Activated naive CD4-positive, alpha-beta T cell treated with anti-CD3 and anti-CD28 coated beads, Interleukin-2, amount 50 U/mL, for 24 hours (primary cell): ENCODE data around the gene GBX1.

Source experiments
- H3K27ac Mint-ChIP-seq: one replicate; pipeline ENCODE4 v1.8.0; 2021; ENCODE audit warnings: mild to moderate bottlenecking, mixed read lengths
- H3K27me3 Mint-ChIP-seq: one replicate; pipeline ENCODE4 v1.8.0; 2021; ENCODE audit warnings: mixed read lengths
- H3K36me3 Mint-ChIP-seq: one replicate; pipeline ENCODE4 v1.8.0; 2021; ENCODE audit warnings: mixed read lengths
- H3K4me1 Mint-ChIP-seq: one replicate; pipeline ENCODE4 v1.8.0; 2021; ENCODE audit warnings: mixed read lengths
- H3K4me3 Mint-ChIP-seq: one replicate; pipeline ENCODE4 v1.8.0; 2021; ENCODE audit warnings: mild to moderate bottlenecking, mixed read lengths
- H3K9me3 Mint-ChIP-seq: one replicate; pipeline ENCODE4 v1.8.0; 2021; ENCODE audit warnings: mixed read lengths

GBX1 gene

DNA sequence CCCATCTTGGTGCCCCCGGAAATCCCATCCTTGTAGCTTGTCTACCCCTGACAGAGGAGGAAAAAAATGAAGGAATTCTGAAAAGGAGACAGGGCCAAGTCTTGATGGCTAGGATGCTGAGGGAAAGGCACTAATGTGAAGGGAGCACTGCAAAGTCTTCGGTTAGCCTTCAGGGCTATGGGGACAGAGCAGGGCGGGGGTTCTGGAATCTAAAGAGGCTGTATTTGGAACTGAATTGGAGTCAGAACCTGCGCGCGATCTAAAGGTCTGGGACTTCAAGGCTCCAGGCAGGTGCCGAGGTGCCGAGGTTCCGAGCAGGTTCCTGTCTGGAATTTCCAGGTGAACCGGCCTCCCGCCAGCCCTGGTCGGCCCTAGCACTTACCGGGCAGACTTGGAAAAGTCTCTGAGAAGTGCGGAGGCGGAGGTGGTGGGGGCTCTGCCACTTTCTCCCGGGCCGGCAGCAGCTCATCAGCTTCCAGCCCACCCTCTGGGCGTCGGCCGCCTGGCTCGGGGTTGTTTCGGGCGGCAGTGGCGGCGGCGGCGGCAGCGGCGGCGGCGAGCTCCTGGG lies 781 bp downstream of the GBX1 start:
- peaks cover 10% of the 10 kb centered on the region for H3K4me1 Mint-ChIP-seq
- no peaks in the 10 kb centered on the region for H3K9me3 Mint-ChIP-seq
- peaks cover 25% of the 10 kb centered on the region for H3K27me3 Mint-ChIP-seq
- H3K4me3 Mint-ChIP-seq, result peak overlapping the region; percentile 37
- no peak overlapping the region for H3K27ac Mint-ChIP-seq
- no peaks in the 10 kb centered on the region for H3K36me3 Mint-ChIP-seq

DNA sequence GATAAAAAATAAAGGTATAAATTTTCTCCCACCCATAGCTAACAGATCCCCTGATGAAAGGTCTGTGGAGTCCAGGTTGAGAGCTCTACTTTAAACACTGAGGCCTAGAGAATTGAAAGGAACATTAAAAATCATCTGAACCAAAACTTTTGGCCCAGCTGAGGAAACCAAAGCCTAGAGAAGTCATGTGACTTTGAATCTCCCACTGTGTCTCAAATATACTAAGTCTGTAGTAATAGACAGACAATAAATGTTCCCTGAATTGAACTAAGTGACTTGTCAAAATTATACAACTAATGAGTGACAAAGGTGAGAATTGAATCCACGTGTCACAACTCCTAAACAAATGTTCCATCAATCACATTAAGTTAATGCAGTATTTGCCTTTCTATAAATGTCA lies 5.7 kb downstream of the GBX1 start:
- Mint-ChIP-seq H3K4me3 (no peak overlapping the region), H3K36me3 (no peaks in the 10 kb centered on the region), H3K27ac (no peak overlapping the region), H3K4me1 (peaks cover 3% of the 10 kb centered on the region), H3K9me3 (no peaks in the 10 kb centered on the region), H3K27me3 (peaks cover 12% of the 10 kb centered on the region)

DNA sequence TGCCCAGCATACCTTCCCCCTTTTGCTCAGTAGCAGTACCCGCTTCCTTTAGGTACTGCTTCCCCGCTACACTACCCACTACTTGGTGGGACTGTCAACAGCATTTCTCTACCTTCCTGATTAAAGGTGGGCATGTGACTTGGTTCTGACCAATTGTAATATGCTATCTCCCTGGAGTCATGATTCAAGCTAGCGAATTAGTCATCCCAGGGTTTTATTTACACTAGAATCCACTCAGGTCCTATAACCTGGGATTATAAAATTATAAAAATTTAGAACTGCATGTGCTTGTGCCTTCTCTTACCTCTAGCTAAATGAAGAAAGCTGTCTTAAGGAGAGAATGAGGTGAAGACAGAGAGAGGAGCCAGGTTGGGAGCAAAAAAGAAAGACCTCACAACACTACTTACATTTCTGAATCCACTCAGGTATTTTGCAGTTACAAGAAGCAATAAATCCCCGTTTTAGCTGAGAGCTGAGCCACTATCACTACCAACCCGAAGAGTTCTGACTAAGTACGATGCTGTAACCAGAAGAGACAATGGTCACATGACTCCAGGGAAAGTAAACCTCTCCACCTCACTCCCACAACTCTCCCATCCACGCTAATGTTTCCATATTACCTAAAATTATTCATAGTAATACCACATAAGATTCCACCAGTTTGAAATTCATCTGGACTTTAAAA lies 9.7 kb downstream of the GBX1 start:
- Mint-ChIP-seq H3K4me3 (no peak overlapping the region), H3K27ac (no peak overlapping the region), H3K9me3 (no peaks in the 10 kb centered on the region), H3K4me1 (no peaks in the 10 kb centered on the region), H3K36me3 (no peaks in the 10 kb centered on the region), H3K27me3 (peaks cover 18% of the 10 kb centered on the region)

DNA sequence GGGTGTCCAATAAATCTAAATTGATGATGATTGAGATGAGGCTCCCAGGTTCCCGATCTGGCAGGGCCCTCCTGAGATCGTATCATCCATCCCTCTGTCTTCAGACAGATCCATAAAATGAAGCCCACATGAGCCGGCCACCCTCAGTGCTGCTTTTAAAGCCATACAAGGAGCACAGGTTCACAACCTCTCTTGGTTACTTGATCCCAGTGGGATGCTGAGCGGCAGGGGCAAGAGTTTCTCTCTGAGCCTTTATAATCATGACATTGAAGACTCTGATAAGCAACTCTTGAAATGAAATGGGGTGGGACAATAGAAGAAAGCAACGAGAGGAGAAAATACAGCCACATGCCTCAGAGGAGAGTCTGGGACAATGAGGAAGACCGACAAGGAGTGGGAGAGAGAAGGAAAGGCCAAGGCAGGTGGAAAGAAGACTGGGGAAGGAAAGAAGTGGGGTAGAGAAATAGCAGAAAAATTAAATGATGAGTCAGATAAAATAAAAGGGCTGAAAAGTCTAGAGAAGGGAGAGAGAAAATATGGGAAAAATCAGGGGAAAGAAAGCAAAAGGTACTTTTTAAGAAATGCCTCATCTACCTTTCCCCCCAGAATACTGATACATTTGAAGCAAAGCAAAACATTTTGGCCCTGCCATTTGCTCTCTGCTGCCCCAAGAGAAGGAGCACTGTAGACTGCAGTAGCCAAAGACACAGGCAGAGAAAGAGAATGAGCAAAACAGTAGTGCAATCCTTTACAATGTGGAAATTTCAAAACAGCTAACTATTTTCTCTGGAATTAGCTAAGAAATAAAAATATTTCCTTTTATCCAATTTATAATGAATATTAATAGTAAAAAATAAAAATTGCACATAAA lies 14.6 kb downstream of the GBX1 start:
- H3K27me3 Mint-ChIP-seq, result peaks cover 22% of the 10 kb centered on the region
- H3K36me3 Mint-ChIP-seq, result no peaks in the 10 kb centered on the region
- H3K9me3 Mint-ChIP-seq, result no peaks in the 10 kb centered on the region
- no peak overlapping the region for H3K4me3 Mint-ChIP-seq
- no peak overlapping the region for H3K27ac Mint-ChIP-seq
- H3K4me1 Mint-ChIP-seq, result no peaks in the 10 kb centered on the region

GRCh38 chr7:151150388-151150787 lies 17.1 kb downstream of the GBX1 start:
- H3K4me3 Mint-ChIP-seq, result no peak overlapping the region
- H3K36me3 Mint-ChIP-seq, result no peaks in the 10 kb centered on the region
- H3K27ac Mint-ChIP-seq, result no peak overlapping the region
- H3K4me1 Mint-ChIP-seq, result no peaks in the 10 kb centered on the region
- H3K9me3 Mint-ChIP-seq, result no peaks in the 10 kb centered on the region
- H3K27me3 Mint-ChIP-seq, result peaks cover 15% of the 10 kb centered on the region

GRCh38 chr7:151148319-151149259 lies 18.9 kb downstream of the GBX1 start:
- H3K27ac Mint-ChIP-seq, result no peak overlapping the region

GRCh38 chr7:151146761-151147160 lies 20.7 kb downstream of the GBX1 start:
- Mint-ChIP-seq H3K27ac (no peak overlapping the region), H3K27me3 (peaks cover 8% of the 10 kb centered on the region), H3K4me3 (no peak overlapping the region), H3K9me3 (no peaks in the 10 kb centered on the region), H3K36me3 (peaks cover 2% of the 10 kb centered on the region), H3K4me1 (no peaks in the 10 kb centered on the region)

More at GRCh38 chr7:151148319-151149259, 18.9 kb downstream of the GBX1 start:
- no peaks in the 10 kb centered on the region for H3K4me1 Mint-ChIP-seq
- no peaks in the 10 kb centered on the region for H3K36me3 Mint-ChIP-seq
- peaks cover 8% of the 10 kb centered on the region for H3K27me3 Mint-ChIP-seq
- no peak overlapping the region for H3K4me3 Mint-ChIP-seq
- no peaks in the 10 kb centered on the region for H3K9me3 Mint-ChIP-seq

GRCh38 chr7:151144387-151144786 lies 23.1 kb downstream of the GBX1 start:
- Mint-ChIP-seq H3K36me3 (peaks cover 3% of the 10 kb centered on the region), H3K4me1 (no peaks in the 10 kb centered on the region), H3K27ac (no peak overlapping the region)

GRCh38 chr7:151143261-151144015 lies 24.1 kb downstream of the GBX1 start:
- Mint-ChIP-seq H3K36me3 (peaks cover 4% of the 10 kb centered on the region), H3K4me1 (no peaks in the 10 kb centered on the region), H3K27ac (no peak overlapping the region), H3K27me3 (no peaks in the 10 kb centered on the region), H3K4me3 (no peak overlapping the region), H3K9me3 (no peaks in the 10 kb centered on the region)

More at GRCh38 chr7:151144387-151144786, 23.1 kb downstream of the GBX1 start:
- no peak overlapping the region for H3K4me3 Mint-ChIP-seq
- peaks cover 3% of the 10 kb centered on the region for H3K27me3 Mint-ChIP-seq
- H3K9me3 Mint-ChIP-seq, result no peaks in the 10 kb centered on the region

DNA sequence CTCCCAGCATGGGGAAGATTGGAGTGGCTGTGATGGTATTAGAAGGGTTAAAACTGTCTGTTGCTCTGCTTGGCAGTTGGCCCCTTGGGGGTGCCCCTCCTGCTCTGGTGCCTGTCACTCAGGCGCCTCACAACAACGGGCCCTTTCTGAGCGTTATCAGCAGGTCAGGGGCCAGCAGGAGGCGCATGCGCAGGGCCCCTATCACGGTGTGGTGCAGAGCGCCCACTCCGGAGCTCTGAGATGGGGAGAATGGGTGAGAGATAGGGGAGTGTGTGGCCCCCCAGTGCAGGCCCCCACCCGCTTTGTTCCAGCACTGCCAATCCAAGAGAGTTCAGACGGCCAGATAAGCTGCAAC lies 24.8 kb downstream of the GBX1 start:
- H3K27ac Mint-ChIP-seq, result no peak overlapping the region
- H3K36me3 Mint-ChIP-seq, result peaks cover 4% of the 10 kb centered on the region
- H3K27me3 Mint-ChIP-seq, result no peaks in the 10 kb centered on the region
- H3K9me3 Mint-ChIP-seq, result no peaks in the 10 kb centered on the region
- no peak overlapping the region for H3K4me3 Mint-ChIP-seq
- no peaks in the 10 kb centered on the region for H3K4me1 Mint-ChIP-seq

GRCh38 chr7:151141855-151142685 lies 25.4 kb downstream of the GBX1 start:
- Mint-ChIP-seq H3K4me1 (no peaks in the 10 kb centered on the region), H3K4me3 (no peak overlapping the region), H3K27me3 (no peaks in the 10 kb centered on the region), H3K27ac (no peak overlapping the region), H3K36me3 (peaks cover 4% of the 10 kb centered on the region), H3K9me3 (no peaks in the 10 kb centered on the region)

DNA sequence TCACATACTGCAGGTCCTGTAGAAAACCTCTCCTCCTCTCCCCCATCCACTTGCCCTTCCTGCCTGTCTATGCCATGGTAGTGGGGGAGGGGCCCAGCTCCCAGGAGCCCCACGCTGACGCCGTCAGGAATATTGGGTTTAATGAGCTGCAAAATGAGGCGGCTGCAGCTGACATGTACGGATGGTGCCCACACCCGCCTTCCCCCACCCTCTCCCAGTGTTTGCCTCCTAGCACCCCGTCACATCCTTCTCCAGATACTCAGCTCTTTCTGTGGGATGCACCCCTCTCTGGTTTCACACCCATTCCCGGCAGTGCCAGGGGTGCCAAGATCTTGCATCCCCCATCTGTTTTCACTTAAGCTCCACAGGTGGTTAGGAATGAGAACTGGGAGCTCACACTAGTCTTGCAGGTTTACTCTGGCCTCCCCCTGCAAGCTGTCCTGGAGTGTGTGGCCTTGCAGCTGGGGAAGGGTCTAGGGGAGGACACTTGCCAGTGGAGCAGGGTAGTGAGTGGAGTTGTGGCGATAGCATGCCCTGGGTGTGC lies 26.1 kb downstream of the GBX1 start:
- no peaks in the 10 kb centered on the region for H3K4me1 Mint-ChIP-seq
- no peaks in the 10 kb centered on the region for H3K27me3 Mint-ChIP-seq
- H3K4me3 Mint-ChIP-seq, result no peak overlapping the region
- H3K27ac Mint-ChIP-seq, result no peak overlapping the region
- peaks cover 4% of the 10 kb centered on the region for H3K36me3 Mint-ChIP-seq
- H3K9me3 Mint-ChIP-seq, result no peaks in the 10 kb centered on the region

DNA sequence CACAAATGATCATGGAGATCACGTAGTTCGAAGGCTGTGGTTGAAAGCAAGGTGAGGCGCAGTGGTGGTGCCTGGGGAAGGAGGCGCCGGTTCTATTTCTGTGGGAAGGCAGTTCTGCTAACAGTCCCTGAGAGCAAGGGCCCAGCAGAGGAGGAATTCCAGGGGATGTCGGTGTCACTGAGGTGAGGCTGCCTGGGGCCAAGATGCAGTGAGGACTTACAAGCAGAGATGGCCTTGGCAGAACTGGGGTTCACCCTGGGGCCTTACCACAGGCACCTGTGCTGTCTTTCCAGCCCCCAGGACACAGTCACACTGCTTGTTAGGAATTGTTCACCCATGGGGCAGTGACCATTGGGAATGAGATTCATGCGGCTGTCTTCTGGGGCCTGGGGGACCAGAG lies 26.7 kb downstream of the GBX1 start:
- Mint-ChIP-seq H3K4me3 (no peak overlapping the region), H3K4me1 (no peaks in the 10 kb centered on the region), H3K36me3 (peaks cover 4% of the 10 kb centered on the region), H3K27me3 (no peaks in the 10 kb centered on the region), H3K9me3 (no peaks in the 10 kb centered on the region), H3K27ac (no peak overlapping the region)

- H3K27ac Mint-ChIP-seq, result no peak overlapping the region
- H3K36me3 Mint-ChIP-seq, result peaks cover 4% of the 10 kb centered on the region
- H3K4me3 Mint-ChIP-seq, result no peak overlapping the region
- no peaks in the 10 kb centered on the region for H3K27me3 Mint-ChIP-seq
- H3K4me1 Mint-ChIP-seq, result no peaks in the 10 kb centered on the region
- no peaks in the 10 kb centered on the region for H3K9me3 Mint-ChIP-seq
Measured at GRCh38 chr7:151139791-151140190, 27.7 kb downstream of the GBX1 start.
